ENCODE measurements around the gene CHMP1A.

DNA sequence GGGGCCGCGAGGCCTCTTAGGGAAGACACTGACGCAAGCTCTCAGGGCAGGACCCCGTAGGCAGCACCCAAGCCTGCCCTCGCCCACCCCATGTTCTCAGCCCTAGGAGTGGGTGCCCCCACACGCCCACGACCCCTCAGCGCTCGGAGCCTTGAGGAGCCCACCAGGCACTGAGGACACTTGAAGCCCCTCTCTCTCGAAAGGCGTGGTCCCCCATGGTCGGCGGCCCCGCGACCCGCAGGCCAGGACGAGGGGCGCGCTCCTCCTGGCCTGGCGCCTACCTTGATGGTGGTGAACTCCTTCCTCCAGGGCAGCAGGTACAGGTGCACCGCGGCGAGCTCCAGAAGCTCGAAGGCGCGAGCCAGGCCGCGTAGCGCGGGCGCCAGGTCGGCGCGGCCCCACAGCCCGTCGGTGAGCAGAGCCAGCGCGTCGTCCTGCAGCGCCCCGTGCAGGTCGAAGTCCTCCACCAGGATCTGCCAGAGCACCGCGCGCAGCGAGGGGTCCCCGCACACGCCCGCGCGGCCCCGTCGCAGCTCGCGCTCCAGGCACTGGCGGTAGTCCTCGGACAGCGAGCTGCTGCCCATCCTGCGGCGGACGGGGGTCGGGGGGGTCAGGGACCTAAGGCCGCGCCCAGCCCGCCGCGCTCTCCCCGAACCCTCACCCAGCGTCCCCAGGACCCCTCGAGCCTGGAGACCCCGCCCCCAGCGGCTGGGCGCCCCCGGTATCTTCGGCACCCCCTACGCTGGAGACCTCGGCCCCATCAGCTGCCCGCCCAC, 43.3 kb upstream of the CHMP1A start:
- TF ChIP-seq GATA3 (IDR thresholded peaks at IDR 0.05; ENCODE audit: low read depth, low read length), result no peak
- TF ChIP-seq GATA2 (IDR thresholded peaks at IDR 0.05; ENCODE audit: low read depth, low read length), result no peak
